Glutamatergic neuron (in vitro differentiated cells): Measurements from ENCODE around the gene DDX39B. TPM values are rescaled to one million over a fixed set of nuclear protein-coding genes. Genes with fewer than 3 reads are reported as not detected.

ENCODE experiments used
- DNase-seq: peaks from one replicate; pipeline ENCODE4 v3.0.0; 2022
- H3K27ac Mint-ChIP-seq: one replicate; pipeline ENCODE4 v1.8.0; 2020; ENCODE audit warnings: mild to moderate bottlenecking, mixed read lengths, inconsistent platforms; ENCODE audit not compliant: unreplicated experiment
- H3K27me3 Mint-ChIP-seq: one replicate; pipeline ENCODE4 v1.8.0; 2020; ENCODE audit warnings: mild to moderate bottlenecking, moderate library complexity, mixed read lengths, inconsistent platforms; ENCODE audit not compliant: unreplicated experiment
- H3K36me3 Mint-ChIP-seq: one replicate; pipeline ENCODE4 v1.8.0; 2020; ENCODE audit warnings: mild to moderate bottlenecking, mixed read lengths, inconsistent platforms; ENCODE audit not compliant: unreplicated experiment
- H3K4me1 Mint-ChIP-seq: one replicate; pipeline ENCODE4 v1.8.0; 2020; ENCODE audit warnings: mild to moderate bottlenecking, low read depth, mixed read lengths, inconsistent platforms; ENCODE audit not compliant: unreplicated experiment
- H3K4me3 Mint-ChIP-seq: one replicate; pipeline ENCODE4 v1.8.0; 2020; ENCODE audit warnings: mild to moderate bottlenecking, mixed read lengths, inconsistent platforms; ENCODE audit not compliant: unreplicated experiment
- H3K9me3 Mint-ChIP-seq: one replicate; pipeline ENCODE4 v1.8.0; 2020; ENCODE audit warnings: mild to moderate bottlenecking, moderate library complexity, mixed read lengths, inconsistent platforms; ENCODE audit not compliant: unreplicated experiment
- total RNA-seq: library from RNA; stranded (reverse); fragmentation: NEBNext Ultra II Directional; extraction: Animal tissue kit (Norgen Biotek cat#: 25700); gene quantifications from one replicate; pipeline ENCODE4 v1.2.1, GENCODE V29; 2021; ENCODE audit not compliant: unreplicated experiment
- TF ChIP-seq, protein P1 (sequence below): fragments of 200-600 bp; sonication (generic); IDR thresholded peaks from one replicate; pipeline ENCODE4 v1.5.0; 2021; ENCODE audit not compliant: partially characterized antibody, unreplicated experiment

DDX39B gene
- total RNA-seq, 1 donor from 2014 or later: 526 TPM

- Mint-ChIP-seq H3K27me3 (peaks cover 12% of the 10 kb centered on the region), H3K4me3 (peak within 1 kb of the TSS; percentile 93), H3K36me3 (no peaks in the 10 kb centered on the region), H3K4me1 (peaks cover 15% of the 10 kb centered on the region), H3K9me3 (peaks cover 22% of the 10 kb centered on the region), H3K27ac (peak within 1 kb of the TSS; percentile 95)
- TF ChIP-seq, protein P1, sequence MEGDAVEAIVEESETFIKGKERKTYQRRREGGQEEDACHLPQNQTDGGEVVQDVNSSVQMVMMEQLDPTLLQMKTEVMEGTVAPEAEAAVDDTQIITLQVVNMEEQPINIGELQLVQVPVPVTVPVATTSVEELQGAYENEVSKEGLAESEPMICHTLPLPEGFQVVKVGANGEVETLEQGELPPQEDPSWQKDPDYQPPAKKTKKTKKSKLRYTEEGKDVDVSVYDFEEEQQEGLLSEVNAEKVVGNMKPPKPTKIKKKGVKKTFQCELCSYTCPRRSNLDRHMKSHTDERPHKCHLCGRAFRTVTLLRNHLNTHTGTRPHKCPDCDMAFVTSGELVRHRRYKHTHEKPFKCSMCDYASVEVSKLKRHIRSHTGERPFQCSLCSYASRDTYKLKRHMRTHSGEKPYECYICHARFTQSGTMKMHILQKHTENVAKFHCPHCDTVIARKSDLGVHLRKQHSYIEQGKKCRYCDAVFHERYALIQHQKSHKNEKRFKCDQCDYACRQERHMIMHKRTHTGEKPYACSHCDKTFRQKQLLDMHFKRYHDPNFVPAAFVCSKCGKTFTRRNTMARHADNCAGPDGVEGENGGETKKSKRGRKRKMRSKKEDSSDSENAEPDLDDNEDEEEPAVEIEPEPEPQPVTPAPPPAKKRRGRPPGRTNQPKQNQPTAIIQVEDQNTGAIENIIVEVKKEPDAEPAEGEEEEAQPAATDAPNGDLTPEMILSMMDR: peak; percentile 24
- DNase-seq: peak; percentile 88
Measured at GRCh38 chr6:31546958-31547726, 5.3 kb upstream of the DDX39B start, which contains the start of gene NFKBIL1. Gene NFKBIL1, plus strand, starts transcription at chr6:31547608. Its CDS starts 87 bp downstream, at chr6:31547695.

- H3K4me3 Mint-ChIP-seq: peak within 1 kb of the TSS; percentile 93
- peaks cover 12% of the 10 kb centered on the region for H3K27me3 Mint-ChIP-seq
- peak within 1 kb of the TSS; percentile 95 for H3K27ac Mint-ChIP-seq
- peaks cover 15% of the 10 kb centered on the region for H3K4me1 Mint-ChIP-seq
- TF ChIP-seq, protein P1: peak; percentile 90
- no peaks in the 10 kb centered on the region for H3K36me3 Mint-ChIP-seq
- peak; percentile 96 for DNase-seq
- peaks cover 22% of the 10 kb centered on the region for H3K9me3 Mint-ChIP-seq
Measured at GRCh38 chr6:31546339-31546957, 4.6 kb upstream of the DDX39B start, which contains the start of gene ATP6V1G2. Gene ATP6V1G2, minus strand, starts transcription at chr6:31546608. Its CDS starts 49 bp downstream, at chr6:31546559.

DNA sequence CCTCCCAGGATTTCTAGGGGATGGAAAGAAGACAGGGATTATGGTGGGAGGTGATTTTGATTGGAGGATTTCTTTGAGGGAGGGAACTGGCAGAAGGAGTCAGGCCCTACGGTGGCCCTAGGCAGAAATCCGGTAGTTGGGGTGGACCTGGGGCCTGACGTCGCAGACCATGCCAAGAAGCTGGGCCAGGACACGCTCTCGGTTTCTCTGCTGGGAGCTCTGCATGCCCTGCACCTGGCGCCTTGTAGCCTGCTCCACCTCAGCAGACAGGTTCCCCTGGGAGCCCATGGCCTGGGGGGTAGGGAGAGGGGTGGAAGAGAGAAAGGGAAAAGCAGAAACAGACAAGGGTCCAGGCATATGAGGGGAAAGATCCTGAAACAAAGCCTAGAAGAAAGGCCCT is 3.5 kb upstream of the DDX39B start:
- Mint-ChIP-seq H3K36me3 (peaks cover 3% of the 10 kb centered on the region), H3K9me3 (peaks cover 26% of the 10 kb centered on the region), H3K4me1 (peaks cover 18% of the 10 kb centered on the region), H3K27ac (peak overlapping the region; percentile 95), H3K4me3 (peak overlapping the region; percentile 93), H3K27me3 (peaks cover 18% of the 10 kb centered on the region)
- peak; percentile 53 for DNase-seq
- TF ChIP-seq, protein P1: no peak

GRCh38 chr6:31544676-31545075 is 2.9 kb upstream of the DDX39B start:
- Mint-ChIP-seq H3K9me3 (peaks cover 31% of the 10 kb centered on the region), H3K27ac (peak overlapping the region; percentile 95), H3K27me3 (peaks cover 18% of the 10 kb centered on the region), H3K36me3 (peaks cover 8% of the 10 kb centered on the region), H3K4me1 (peaks cover 24% of the 10 kb centered on the region), H3K4me3 (peak overlapping the region; percentile 93)
- DNase-seq: no peak
- TF ChIP-seq, protein P1: no peak
